Panc1 (cell line): ENCODE measurements around the gene CDC42.

Source experiments
- CTCF ChIP-seq: fragments of 450-650 bp; IDR thresholded peaks from 2 replicates; pipeline ENCODE4 v1.5.1; 2017; ENCODE audit warnings: mild to moderate bottlenecking
- POLR2AphosphoS5 ChIP-seq: IDR thresholded peaks from 2 replicates; pipeline ENCODE4 v1.6.1; 2012; ENCODE audit warnings: mild to moderate bottlenecking, low read depth, low read length, moderate library complexity
- REST ChIP-seq, 2 experiments: IDR thresholded peaks; 2 replicates each; pipeline ENCODE4 v1.6.1; 2011 to 2012; ENCODE audit warnings: low read depth in 2 of 2, control low read depth in 1 of 2, low read length in 1 of 2, mild to moderate bottlenecking in 1 of 2, moderate library complexity in 1 of 2; ENCODE audit not compliant: insufficient read depth in 1 of 2
- SIN3A ChIP-seq: IDR thresholded peaks from 2 replicates; pipeline ENCODE4 v1.6.1; 2012; ENCODE audit warnings: low read depth, mild to moderate bottlenecking, low read length, moderate library complexity, borderline replicate concordance; ENCODE audit not compliant: insufficient read depth
- TCF7L2 ChIP-seq: IDR thresholded peaks from 2 replicates; pipeline ENCODE4 v1.6.1; 2011; ENCODE audit warnings: mild to moderate bottlenecking, low read depth, low read length, inconsistent platforms

GRCh38 chr1:22124592-22125229, 72.2 kb downstream of the CDC42 start:
- TF ChIP-seq CTCF (no peak), POLR2AphosphoS5 (no peak), REST (IDR thresholded peaks at IDR 0.05; ENCODE audit: insufficient read depth in 1 of 2, low read depth in 2 of 2, low read length in 1 of 2) (no peak), TCF7L2 (no peak), SIN3A (no peak)
